ENCODE measurements around the gene ATP13A1.

The ATP13A1 gene

DNA sequence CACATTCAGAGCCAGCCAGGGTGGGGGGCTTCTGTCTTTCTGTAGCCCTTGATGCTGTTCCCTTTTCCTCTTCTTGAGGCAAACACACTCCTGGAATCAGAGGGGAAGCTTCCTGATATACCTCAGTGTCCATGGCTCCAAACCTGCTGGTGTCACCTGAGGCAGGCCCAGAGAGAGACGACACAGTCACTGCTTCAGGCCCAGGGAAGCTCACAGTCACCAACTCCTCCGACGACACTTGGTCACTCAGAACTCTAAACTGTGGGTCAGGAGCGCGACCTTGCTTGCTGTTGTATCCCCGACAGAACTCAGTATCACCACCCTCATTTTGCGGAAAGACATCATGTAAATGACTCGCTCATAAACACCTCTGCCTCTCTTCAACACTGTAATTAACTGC is 1.1 kb downstream of the ATP13A1 start:
- DNase-seq: no peak

DNA sequence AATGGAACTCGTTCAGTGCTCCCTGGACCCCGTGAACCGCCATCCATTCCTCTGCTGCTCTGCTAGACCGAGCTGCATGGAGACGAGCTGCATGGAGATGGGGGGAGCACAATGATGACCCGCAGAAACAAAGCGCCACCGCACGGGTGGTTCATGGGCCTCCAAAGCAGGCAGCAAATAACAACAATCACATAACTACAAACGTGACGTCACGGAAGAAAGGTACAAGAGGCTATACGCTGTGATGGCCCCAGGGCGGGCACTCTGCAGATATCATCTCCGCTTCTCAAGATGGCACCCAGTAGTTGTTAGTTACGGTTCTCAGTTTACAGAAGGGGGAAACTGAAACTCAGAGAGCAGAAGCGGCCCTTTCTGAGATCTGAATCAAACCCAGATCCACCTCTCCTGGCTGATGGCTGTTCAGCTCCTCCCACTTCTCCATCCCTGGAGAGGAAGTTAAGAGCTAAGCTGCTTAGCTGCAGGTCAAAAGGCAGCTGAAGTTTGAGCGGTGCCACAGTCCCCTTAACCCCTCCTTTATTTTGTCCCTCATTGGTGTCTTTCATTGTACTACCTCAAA is 1.7 kb downstream of the ATP13A1 start:
- no peak for DNase-seq

DNA sequence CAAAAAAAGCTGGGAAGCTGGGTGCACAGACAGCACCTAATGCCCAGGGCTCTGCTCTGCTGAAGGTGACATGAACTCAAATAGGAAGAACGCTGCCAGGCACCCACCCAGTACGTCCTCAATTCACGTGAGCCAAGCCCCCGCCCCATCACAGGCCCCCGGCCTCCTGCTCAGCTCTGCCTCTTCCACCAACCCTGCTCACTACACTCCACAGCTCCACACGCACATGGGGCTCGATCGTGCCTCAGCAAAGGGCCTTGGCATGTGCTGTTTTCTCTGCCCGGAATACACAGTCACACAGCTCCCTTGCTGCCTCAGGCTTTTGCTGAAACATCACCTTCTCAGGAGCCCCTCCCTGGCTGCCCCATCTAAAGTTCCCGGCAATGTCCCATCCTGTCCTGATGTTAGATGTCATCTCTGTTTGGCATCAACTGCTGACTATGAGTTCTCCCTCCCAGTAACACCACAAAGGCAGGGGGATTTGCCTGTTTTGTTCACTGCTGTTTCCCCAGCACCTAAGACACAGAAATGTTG is 2.3 kb downstream of the ATP13A1 start:
- DNase-seq: no peak

DNA sequence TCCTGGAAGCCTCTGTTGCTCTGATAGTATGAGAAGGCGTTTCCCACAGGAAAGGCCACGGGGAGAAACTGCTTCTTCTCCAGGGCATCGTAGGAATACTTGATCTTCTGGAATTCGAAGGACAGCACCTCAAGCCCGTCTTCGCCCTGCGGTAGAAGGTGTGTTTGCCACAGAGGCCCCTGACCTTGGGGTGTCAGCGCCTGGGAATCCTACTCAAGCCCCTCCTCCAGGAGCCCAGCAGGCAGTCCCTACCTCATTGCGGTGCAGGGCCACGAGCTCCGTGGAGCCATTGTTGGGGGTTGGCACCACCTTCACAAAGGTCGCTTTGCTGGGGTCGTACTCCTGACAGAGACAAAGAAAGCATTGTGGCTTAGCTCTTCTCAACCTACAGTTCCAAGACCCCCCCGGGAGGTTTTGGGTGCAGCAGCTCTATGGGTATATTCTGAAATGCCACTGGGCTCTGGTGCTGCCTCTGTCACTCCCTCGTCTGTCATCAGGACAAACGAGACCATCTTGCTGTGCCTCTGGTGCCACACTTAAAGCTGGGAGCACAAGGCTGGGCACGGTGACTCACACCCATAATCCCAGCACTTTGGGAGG is 3.7 kb downstream of the ATP13A1 start:
- DNase-seq: no peak

DNA sequence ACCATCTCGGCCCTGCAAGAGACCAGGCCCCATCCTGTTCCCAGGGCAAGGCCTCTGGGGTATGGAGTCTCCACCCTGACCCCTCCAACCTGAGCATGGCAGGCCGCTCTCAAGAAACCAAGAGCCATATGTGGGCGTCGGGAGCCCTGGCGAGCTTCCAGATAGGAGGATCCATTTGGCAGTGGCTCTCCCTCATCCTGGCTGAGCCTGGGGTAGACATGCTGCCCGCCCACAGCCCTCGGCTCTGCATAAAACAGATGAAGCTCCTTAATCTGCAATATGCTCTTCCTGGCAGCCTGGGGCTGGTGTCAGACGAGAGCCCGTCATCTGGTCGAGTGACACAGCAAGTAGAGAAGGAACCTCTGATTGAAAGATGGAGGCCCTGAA is 6.1 kb downstream of the ATP13A1 start:
- DNase-seq: no peak

DNA sequence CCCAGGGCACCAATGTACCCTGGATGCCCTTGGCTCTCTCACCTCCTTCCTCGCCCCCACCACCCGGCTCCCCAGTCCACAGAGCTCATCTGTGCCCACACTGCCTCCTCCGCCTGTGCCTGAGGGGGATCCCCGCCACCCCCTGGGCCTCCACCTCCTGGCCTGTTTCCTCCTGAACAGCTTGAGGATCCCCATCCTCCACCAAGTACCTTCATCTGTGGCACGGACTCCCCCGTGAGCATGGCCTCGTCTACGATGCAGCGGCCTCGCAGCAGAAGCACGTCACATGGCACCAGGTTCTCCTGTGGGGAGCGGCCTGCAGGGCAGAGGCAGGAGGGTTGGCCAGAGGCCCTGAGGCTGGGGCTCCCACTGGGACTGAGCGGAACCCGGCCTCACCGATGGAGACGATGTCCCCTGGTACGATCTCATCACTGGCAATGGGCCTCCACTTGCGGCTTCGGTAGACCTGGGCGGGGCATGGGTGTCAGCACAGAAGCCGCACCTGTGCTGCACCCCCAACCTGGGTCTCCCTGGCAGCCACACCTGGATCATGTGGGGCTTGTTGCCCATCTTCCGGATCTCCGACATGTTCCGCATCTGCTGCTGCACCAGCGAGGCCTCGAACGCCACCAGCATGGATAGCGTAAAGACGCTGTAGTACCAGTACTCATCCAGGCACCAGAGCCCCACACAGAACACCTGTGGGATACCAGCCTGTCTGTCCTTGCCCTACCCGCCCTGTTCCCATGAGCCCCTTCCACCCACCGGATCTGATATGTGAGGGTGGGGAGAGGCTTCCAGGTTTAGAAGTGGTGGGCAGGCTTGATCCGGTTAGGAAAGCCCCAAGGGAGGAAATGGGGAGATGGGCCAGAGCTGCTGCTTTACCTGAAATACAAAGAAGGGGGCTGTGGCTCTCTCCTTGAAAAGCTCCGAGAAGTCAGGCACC is 6.8 kb downstream of the ATP13A1 start:
- DNase-seq: no peak

DNA sequence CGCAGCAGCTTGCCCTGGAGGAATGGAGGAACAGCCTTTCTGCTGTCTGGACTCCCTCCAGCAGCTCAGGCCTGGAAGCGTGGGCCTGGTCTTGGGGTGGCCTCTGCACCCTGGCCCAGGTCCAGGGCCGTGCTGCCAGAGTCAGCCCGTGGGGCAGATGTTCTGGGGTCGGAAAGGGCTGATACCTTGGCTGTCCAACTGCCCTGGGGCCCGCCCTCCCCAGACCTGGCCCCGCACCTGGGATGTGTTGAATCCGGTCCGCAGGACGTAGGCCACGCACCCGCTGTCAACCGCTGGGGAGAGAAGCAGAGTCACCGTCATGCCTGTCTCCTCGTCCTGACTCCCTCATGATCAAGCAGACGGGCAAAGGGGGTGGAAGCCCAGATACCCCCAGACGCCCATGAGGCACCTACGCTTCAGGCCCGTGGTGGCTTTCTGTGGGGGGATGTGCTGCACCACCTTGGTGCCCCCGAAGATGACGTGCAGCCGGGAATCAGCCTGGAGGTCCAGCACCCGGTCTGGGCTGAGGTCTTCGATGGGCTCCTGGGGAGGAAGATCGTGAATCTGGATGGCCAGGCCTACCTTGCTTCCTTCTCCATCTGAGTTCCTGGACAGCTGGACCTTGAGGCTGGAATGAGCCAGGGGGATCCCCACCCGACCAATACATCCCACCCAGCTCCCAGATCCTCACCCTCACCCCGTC is 7.7 kb downstream of the ATP13A1 start:
- no peak for DNase-seq

DNA sequence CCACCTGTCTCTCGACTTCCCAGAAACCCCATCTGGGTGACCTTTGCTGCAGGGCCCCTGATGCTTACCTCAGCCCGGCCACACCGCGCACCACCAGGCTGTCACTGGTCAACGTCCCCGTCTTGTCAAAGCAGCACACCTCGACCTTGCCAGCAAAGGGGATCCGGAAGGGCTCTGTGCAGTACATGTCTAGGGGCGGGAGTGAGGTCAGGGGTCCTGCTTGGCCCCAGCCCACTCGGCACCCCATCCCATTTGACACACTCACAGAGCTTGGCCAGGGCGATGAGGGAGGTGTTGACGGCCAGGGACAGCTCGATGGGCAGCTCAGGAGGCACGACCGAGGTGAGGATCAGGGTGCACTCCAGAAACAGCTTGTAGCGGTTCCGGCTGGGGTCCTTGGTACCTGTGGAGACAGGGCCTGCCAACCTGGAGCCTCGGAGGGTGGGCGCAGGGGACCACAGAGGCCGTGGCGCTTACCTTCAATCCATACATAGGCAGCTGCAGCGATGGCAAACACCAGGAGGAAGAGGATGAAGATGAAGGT is 8.4 kb downstream of the ATP13A1 start:
- no peak for DNase-seq

DNA sequence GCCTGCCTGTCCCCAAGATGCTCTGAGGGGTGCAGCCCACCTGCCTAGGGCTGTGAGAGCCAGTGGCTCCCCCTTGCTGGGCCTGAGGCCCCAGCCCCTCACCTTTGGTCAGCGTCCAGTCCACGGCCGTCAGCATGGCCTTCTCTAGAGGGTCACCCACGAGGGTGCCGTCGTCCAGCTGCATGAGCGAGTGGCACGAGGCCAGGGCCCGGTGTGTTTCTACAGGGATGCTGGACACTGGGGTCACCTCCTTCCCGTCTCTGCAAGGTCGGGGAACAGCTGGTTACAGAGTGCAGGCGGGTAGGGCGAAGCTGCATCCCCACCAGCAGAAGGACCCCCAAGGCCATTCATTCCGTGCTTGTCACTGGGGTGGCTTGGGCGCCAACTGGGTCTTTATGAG is 9.0 kb downstream of the ATP13A1 start:
- DNase-seq: no peak

DNA sequence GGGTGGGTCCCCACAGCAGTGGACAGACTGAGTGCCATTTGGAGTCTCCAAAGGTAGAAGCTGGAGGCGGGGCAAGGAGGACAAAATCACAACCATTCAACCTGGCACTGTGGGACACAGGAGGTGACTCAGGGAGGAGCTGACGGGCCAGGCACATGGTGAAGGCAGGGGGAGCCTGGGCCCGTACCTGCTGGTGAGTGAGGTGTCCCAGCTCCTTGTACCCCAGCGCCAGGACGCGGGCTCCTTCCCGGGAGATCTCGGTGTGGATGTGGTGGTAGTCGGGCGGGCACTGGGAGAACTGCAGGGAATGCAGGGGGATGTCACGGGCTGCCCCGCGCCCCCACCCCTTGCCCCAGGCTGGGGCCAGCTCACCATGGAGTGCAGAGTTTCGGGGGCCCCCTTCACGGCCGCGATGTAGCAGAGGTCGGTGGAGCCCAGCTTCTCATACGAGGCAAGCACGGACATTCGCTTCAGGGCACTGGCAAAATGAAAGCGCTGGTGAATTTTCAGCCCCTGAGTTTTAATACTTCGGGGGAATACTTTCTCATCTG is 9.8 kb downstream of the ATP13A1 start:
- DNase-seq: no peak

DNA sequence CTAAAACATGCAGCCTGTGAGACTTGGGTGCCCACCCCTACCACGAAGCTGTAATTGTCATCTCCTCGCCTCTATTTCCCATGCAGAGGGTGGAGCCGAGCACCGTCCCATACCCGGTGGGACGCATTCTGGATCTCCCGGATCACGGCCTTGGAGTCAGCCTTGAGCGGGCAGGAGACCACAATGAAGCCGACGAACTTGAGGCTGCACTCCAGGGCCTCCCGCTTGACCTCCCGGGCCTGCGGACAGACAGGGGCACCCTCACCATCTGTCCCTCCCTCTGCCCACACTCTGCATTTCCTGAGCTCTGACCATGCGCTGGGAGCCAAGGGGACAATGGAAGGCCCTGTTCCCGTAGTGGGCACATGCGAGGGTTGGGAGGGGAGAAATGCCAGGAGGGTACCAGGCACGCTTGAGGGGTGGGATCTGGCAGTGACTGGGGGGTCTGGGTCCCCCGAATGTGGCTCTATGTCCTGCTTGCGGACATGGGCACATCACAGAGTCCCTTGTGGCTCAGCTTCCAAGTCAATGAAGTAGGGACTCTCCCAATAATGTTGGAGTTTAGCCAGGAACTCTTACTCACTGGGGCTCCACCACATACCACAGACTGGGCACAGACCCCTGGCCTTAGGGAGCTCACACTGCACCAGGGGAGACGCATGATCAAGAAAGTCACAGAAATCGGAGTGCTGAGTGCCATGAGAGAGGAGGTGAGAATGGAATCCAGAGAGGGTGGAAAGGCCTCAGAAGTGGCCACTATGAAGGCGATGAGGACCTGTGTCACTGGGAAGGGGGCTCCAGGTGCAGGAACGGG is 10.8 kb downstream of the ATP13A1 start:
- no peak for DNase-seq

DNA sequence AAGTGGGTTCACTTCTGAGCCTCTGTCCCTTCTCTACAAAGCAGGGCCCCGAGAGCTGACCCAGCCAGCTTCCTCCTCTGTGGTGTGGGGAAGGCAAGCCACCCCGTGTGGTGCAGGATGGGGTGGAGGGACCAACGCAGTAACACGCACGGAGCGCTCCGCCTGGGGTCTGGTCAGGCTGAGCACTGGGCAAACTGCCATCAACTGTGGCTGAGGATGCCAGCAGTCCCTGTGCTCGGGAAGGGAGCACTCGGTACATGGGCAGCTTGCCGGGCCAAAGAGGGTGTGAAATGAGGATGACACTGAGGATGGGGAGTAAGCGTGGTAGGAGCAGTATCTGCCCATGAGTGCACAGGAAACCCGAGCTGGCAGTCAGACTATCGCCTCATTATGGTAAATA is 12.4 kb downstream of the ATP13A1 start:
- no peak for DNase-seq

DNA sequence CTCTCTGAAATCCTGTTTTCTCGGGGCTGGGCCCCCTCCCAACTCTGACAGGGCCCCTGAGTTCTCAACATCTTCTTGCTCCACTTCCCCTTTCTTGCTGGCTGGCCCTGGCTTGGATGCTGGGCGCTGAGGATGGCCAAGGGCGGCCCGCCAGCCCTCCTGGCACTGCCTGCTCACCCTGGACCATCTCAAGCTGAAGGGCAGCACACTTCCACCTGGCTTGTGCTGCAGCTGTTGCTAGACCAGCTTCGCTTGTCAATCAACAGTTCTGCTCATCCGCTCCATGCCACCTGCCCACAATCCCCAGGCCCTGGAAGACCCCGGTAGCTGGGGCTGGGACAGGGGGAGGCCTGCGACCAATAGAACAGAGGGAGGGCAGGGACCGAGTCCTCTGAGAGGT is 13.1 kb downstream of the ATP13A1 start:
- DNase-seq: no peak

DNA sequence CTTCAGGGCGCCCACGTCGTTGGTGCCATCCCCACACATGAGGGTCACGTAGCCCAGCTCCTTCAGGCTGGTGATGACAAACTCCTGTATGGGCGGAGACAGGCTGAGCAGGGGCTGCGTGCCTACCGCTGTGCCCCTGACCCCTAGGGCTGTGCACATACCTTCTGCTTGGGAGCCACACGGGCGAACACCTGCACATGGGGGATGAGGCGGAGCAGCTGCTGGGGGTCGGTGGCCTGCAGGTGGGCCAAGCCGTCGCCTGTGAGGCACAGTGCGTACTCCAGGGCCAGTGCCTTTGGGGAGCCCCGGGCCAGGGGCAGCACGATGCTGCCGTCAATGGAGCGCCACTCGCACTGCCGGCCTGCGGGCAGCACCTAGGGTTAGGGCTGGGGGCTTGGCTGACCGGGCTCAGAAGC is 13.9 kb downstream of the ATP13A1 start:
- DNase-seq: no peak

DNA sequence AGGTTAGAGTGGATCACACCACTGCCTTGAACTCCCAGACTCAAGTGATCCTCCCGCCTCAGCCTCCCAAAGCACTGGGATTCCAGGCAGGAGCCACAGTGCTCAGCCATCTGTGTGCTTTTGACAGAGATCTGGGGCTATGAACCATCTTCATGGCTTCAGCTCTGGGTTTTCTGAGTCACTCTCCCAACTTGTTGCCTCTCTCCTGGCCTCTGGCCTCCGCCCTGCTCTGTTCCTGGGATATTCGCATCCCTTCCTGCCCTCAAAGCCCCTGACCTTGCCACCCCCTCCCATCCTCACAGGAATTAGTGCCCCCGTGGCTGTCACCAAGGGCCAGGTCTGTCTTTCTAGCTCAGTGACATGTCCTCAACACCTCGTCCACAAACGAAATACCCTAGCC is 14.3 kb downstream of the ATP13A1 start:
- DNase-seq: no peak

DNA sequence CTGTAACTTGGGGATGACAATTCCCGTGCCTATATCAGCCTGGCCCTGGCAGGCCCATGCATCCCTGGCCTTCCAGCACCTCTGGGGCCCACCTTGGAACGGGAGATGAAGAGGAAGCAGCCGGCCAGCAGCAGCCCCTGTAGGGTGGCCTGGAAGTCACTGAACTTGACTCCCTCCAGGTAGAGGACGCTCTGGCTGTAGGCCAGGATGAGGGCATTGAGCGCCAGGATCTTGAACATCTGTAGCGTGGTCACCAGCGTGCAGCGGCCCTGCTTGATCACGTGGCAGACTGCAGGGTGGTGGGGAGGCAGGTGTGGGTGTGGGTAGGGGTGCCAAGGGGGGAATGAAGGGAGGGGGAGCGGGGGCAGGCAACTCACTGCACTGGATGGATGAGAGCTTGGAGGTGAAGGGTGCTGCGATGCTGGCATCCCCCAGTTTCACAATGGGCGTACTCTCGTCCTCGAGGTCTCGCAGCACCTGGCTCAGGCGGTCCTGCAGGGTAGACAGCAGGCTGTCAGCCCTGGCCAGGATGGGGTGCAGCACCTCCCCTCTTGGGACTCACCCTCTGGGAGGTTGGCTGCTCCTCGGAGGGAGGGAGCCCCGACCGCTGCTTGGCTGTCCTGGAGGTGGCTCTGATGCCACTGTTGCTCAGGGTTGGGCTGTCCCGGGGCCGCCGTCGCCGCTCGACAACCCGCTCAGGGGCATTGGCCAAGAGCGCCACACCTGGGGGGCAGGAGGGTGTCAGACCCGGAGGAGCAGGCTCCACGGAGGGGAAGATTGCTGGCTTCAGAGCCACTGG is 16.2 kb downstream of the ATP13A1 start:
- DNase-seq: no peak

DNA sequence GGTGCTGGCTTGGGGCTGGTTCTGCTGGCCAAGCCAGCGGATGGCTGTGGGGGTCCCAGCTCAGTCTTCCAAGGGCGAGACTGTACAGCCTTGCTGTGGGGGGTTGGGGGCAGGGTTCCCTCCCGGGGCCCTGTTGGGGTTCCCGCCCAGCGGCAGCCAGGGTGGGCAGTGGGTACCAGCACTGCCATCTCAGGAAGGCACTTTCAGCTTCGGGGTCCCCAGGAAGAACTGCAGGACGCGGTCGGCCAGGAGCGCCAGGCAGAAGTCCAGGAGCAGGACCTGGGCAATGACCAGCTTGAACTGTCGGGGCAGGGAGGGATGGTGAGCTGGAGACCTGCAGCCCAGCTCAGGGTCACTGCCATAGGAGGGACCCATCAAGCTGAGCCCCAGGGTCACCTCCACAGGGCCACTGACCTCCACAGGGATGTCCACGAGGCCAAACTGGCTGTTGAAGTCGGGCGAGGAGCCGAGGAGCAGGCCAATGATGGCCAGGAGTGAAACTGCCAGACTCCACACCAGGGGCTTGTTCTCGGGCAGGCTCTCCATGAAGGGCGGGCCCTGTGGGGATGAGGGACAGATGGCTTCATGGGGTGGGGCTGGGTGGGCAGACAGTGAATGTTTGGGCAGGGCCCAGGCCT is 18.1 kb downstream of the ATP13A1 start:
- no peak for DNase-seq

DNA sequence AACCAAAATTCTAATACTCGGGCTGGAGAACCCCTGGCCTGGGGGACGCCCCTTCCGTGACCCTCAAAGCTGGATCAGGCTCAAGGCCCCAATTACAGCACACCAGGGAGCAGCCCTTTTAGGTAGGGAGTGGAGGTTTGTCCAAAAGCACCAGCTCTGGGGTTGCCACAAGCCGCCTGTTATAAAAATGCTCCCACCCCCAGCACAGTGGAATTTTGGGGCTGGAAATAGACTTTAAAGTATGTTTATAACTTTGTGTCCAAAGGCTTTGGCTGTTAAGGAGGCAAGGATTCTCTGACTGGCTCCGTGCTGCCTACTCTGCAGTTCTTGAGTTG is 19.5 kb downstream of the ATP13A1 start:
- no peak for DNase-seq

DNA sequence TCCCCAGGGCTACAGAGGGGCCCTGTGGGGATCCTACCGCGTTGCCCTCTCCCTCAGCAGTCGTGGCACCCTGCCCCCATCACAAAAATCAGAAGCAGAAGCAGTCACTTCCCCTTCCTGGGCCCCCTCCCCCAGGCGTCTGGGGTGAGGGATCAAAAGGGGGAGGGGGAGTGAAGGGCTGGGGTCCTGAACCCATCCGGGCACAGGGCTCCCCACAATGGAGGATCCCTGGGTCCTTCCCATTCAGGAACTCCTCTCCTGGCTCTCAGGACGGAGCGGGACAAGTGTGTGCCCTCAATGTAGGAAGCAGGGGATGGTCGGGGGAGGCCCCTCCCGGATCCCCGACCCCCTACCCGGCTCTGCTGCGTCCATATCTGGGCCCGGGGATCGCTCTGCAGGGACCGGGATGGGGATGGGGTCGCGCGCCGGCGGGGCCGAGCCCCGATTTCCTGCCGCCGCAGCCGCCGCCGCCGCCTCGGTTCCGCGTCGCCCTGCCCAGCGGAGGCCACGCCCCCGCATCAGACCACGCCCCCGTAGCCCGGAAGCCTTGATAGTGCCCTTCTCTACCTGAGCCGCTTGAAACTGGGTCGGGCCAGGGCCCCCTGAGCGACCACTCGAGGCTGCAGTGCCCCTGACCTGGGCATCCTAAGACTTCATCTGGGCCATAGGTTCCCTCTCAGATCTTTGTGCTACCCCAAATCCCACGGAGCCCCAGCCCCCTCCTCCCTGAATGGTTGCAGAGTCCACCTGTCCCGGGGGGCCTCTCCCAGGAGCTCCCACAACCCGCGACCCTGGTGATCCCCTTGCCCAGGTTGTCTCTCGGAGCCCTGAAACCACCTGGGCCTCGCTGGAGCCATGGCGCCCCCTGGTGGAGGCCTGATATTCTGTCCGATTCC is 20.1 kb downstream of the ATP13A1 start, which contains the start of gene GMIP:
GMIP (minus strand) TSS at position 500 of the 896 bp plus-strand sequence; CDS start at position 372, 128 bp downstream.
- peak in 1 of 2 experiments; percentile 74 for DNase-seq
